PC-9 (cell line): ENCODE results near the gene EPB41L5. TPM values are rescaled to one million over a fixed set of nuclear protein-coding genes. Genes with fewer than 3 reads are reported as not detected.
"Not testable (repeated sequence)": the region's sequence is repeated elsewhere in the genome, so short reads cannot be mapped to it uniquely, and the experiment has no call there.

ENCODE experiments used
- BruUV-seq: library from RNA; stranded (reverse); fragments of 400-500 nt; replicated peaks from 2 replicates; lab custom pipeline; 2021; lab: Mats Ljungman, UMichigan
- CTCF ChIA-PET: fragments of 300-600 bp; sonication (Branson Sonifier 250); formaldehyde crosslinking; loops from one replicate; lab custom pipeline; 2022; ENCODE audit warnings: antibody characterized with exemption; lab: Charles Lee
- POLR2A ChIA-PET: fragments of 300-600 bp; sonication (Branson Sonifier 250); formaldehyde crosslinking; loops from one replicate; lab custom pipeline; 2022; ENCODE audit warnings: antibody characterized with exemption; ENCODE audit not compliant: unreplicated experiment; lab: Charles Lee
- DNase-seq, 2 experiments: peaks; one replicate each; pipeline versions ENCODE4 v3.0.0 to v3.0.0-alpha.2; 2015 to 2022; ENCODE audit warnings: mixed read lengths in 1 of 2
- H2AFZ ChIP-seq: fragments of 200-600 bp; sonication (generic); 2 replicates; pipeline ENCODE4 v1.8.1; 2017; ENCODE audit warnings: antibody characterized with exemption
- H3F3A ChIP-seq: fragments of 200-600 bp; sonication (generic); 2 replicates; pipeline ENCODE4 v1.8.1; 2017; ENCODE audit warnings: antibody characterized with exemption, mild to moderate bottlenecking, low read depth; ENCODE audit not compliant: insufficient read depth
- H3K27ac ChIP-seq: fragments of 200-600 bp; sonication (generic); 2 replicates; pipeline ENCODE4 v1.6.1; 2016; ENCODE audit warnings: mixed run types
- H3K27me3 ChIP-seq: fragments of 200-600 bp; sonication (generic); 2 replicates; pipeline ENCODE4 v1.6.1; 2016; ENCODE audit warnings: low read depth, mixed run types; ENCODE audit not compliant: insufficient read depth
- H3K36me3 ChIP-seq: fragments of 200-600 bp; sonication (generic); 2 replicates; pipeline ENCODE4 v1.6.1; 2016; ENCODE audit warnings: low read depth, mixed run types
- H3K4me1 ChIP-seq: fragments of 200-600 bp; sonication (generic); replicated peaks from 2 replicates; pipeline ENCODE4 v1.6.1; 2016; ENCODE audit warnings: mixed run types; ENCODE audit not compliant: insufficient read depth
- H3K4me2 ChIP-seq: fragments of 200-600 bp; sonication (generic); 2 replicates; pipeline ENCODE4 v1.6.1; 2017; ENCODE audit warnings: mixed run types
- H3K4me3 ChIP-seq: fragments of 200-600 bp; sonication (generic); 2 replicates; pipeline ENCODE4 v1.6.1; 2016; ENCODE audit warnings: mixed run types
- H3K79me2 ChIP-seq: fragments of 200-600 bp; sonication (generic); 2 replicates; pipeline ENCODE4 v1.6.1; 2017; ENCODE audit warnings: low read depth, mixed run types
- H3K9me2 ChIP-seq: fragments of 200-600 bp; sonication (generic); 2 replicates; pipeline ENCODE4 v1.8.1; 2017; ENCODE audit warnings: mild to moderate bottlenecking; ENCODE audit not compliant: insufficient read depth
- H3K9me3 ChIP-seq: fragments of 200-600 bp; sonication (generic); 2 replicates; pipeline ENCODE4 v1.8.1; 2016; ENCODE audit warnings: low read depth; ENCODE audit not compliant: insufficient read depth
- H4K20me1 ChIP-seq: fragments of 200-600 bp; sonication (generic); 2 replicates; pipeline ENCODE4 v1.8.1; 2017; ENCODE audit not compliant: insufficient read depth
- CTCF ChIP-seq: fragments of 200-600 bp; sonication (generic); conservative IDR thresholded peaks from 2 replicates; pipeline ENCODE4 v1.6.1; 2017; ENCODE audit warnings: mixed run types, antibody characterized with exemption, mild to moderate bottlenecking, moderate library complexity
- EZH2 ChIP-seq: fragments of 200-600 bp; sonication (generic); IDR thresholded peaks from 2 replicates; pipeline ENCODE4 v1.8.0; 2017; ENCODE audit warnings: antibody characterized with exemption, low read depth
- intact Hi-C: fragments of 100-400 bp; cut with micrococcal nuclease; formaldehyde crosslinking; loops from one replicate; pipeline ENCODE4 v1.10.0; 2022; ENCODE audit not compliant: unreplicated experiment
- total RNA-seq: library from RNA; stranded (reverse); gene quantifications from 2 replicates; pipeline ENCODE4 v1.2.3, GENCODE V29; 2021

EPB41L5 gene
- total RNA-seq, 1 experiment from 2014 or later, result 18.4 TPM

DNA sequence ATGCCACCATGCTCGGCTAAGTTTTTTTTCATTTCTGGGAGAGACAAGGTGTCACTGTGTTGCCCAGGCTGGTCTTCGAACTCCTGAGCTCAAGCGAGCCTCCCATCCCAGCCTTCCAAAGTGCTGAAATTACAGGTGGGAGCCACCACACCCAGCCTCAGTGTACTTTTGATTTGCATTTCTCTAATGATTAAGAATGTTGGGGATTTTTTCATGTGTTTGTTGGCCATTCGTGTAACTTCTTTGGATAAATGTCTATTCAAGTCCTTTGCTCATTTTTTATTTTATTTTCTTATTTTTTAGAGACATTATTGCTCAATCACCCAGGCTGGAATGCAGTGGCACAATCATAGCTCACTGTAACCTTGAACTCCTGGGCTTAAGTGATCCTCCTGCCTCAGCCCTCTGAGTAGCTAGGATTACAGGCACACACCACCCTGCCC is 137.2 kb downstream of the EPB41L5 start:
- Histone ChIP-seq H2AFZ (no peak overlapping the region), H3K79me2 (no peaks in the 10 kb centered on the region), H3K36me3 (no peaks in the 10 kb centered on the region), H3F3A (no peaks in the 10 kb centered on the region; the same call in 1 of the 2 replicates), H3K27me3 (no peaks in the 10 kb centered on the region), H3K4me3 (no peak overlapping the region), H3K9me2 (no peaks in the 10 kb centered on the region), H4K20me1 (no peaks in the 10 kb centered on the region), H3K4me2 (no peak overlapping the region), H3K27ac (no peak overlapping the region), H3K4me1 (no peaks in the 10 kb centered on the region), H3K9me3 (peaks cover 17% of the 10 kb centered on the region)
- BruUV-seq, result no TSS peak
- intact Hi-C loops, result no loop called here
- ChIA-PET CTCF (no interaction called here), POLR2A (no interaction called here)
- DNase-seq, result no peak
- TF ChIP-seq CTCF, result no peak
- TF ChIP-seq EZH2, result no peak

DNA sequence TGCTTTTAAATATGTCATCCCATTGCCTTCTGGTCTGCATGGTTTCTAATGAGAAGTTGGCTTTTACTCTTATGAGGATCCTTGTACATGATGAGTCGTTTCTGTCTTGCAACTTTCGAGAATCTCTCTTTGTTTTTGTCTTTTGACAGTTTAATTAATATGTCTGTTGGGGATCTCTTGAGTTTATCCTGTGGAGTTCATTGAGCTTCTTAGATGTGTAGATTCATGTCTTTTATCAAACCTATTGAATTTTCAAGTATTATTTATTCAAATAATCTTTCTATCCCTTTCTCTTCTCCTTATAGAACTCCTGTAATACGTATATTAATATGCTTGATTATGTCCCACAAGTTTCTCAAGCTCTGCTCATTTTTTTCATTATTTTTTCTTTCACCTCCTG is 142.4 kb downstream of the EPB41L5 start:
- POLR2A ChIA-PET, result no interaction called here
- H3F3A ChIP-seq, result no peaks in the 10 kb centered on the region
- no peaks in the 10 kb centered on the region for H3K79me2 ChIP-seq
- H3K4me3 ChIP-seq, result no peak overlapping the region
- intact Hi-C loops, result no loop called here
- CTCF ChIA-PET, result no interaction called here
- H3K9me3 ChIP-seq, result peaks cover 21% of the 10 kb centered on the region
- H3K36me3 ChIP-seq, result no peaks in the 10 kb centered on the region
- H3K4me1 ChIP-seq, result no peaks in the 10 kb centered on the region
- no peaks in the 10 kb centered on the region for H3K27me3 ChIP-seq
- no TSS peak for BruUV-seq
- DNase-seq, result no peak
- TF ChIP-seq CTCF (no peak), EZH2 (no peak)
- H4K20me1 ChIP-seq, result no peaks in the 10 kb centered on the region
- H2AFZ ChIP-seq, result no peak overlapping the region
- no peak overlapping the region for H3K4me2 ChIP-seq
- H3K27ac ChIP-seq, result no peak overlapping the region
- H3K9me2 ChIP-seq, result no peaks in the 10 kb centered on the region

GRCh38 chr2:120158658-120159057 is 145.8 kb downstream of the EPB41L5 start:
- H3K27ac ChIP-seq, H3K9me2 ChIP-seq, H3K4me1 ChIP-seq, H3K4me3 ChIP-seq, CTCF ChIA-PET, H3F3A ChIP-seq, H3K4me2 ChIP-seq, H3K36me3 ChIP-seq, POLR2A ChIA-PET, H3K27me3 ChIP-seq, intact Hi-C loops, H2AFZ ChIP-seq, H4K20me1 ChIP-seq, DNase-seq, H3K79me2 ChIP-seq, BruUV-seq: not testable (repeated sequence)
- H3K9me3 ChIP-seq, result peaks cover 11% of the 10 kb centered on the region

DNA sequence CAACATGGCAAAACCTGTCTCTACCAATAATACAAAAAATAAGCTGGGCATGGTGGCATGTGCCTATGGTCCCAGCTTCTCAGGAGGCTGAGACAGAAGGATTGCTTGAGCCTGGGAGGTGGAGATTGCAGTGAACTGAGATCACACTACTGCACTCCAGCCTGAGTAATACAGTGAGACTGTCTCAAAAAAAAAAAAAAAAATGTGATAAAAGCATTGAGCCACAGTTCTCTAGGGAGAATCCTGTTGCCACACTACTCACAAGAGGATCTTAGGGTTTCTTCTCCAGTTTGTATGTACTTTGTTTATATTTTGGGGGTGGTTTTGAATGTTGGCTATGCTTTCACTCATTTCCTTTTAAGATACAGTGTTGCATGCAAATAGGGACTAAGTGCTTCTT is 148.3 kb downstream of the EPB41L5 start:
- H3K4me1 ChIP-seq, result no peaks in the 10 kb centered on the region
- no peaks in the 10 kb centered on the region for H3K79me2 ChIP-seq
- intact Hi-C loops, result no loop called here
- no peak overlapping the region for H3K27ac ChIP-seq
- no peak for DNase-seq
- BruUV-seq, result no TSS peak
- POLR2A ChIA-PET, result no interaction called here
- H2AFZ ChIP-seq, result no peak overlapping the region
- H3K4me2 ChIP-seq, result no peak overlapping the region
- TF ChIP-seq CTCF (no peak), EZH2 (no peak)
- no peaks in the 10 kb centered on the region for H3F3A ChIP-seq
- H4K20me1 ChIP-seq, result no peaks in the 10 kb centered on the region
- CTCF ChIA-PET, result no interaction called here
- no peak overlapping the region for H3K4me3 ChIP-seq
- H3K27me3 ChIP-seq, result no peaks in the 10 kb centered on the region
- no peaks in the 10 kb centered on the region for H3K36me3 ChIP-seq
- no peaks in the 10 kb centered on the region for H3K9me3 ChIP-seq
- no peaks in the 10 kb centered on the region for H3K9me2 ChIP-seq
